GM12872 (cell line): Measurements from ENCODE around the gene ALOX5AP.

Source experiments
- TF ChIP-seq, protein P1 (sequence below): IDR thresholded peaks from 3 replicates; pipeline ENCODE4 v1.5.1; 2011; ENCODE audit warnings: low read depth, mild to moderate bottlenecking, low read length, moderate library complexity; ENCODE audit not compliant: insufficient read depth

The ALOX5AP gene

DNA sequence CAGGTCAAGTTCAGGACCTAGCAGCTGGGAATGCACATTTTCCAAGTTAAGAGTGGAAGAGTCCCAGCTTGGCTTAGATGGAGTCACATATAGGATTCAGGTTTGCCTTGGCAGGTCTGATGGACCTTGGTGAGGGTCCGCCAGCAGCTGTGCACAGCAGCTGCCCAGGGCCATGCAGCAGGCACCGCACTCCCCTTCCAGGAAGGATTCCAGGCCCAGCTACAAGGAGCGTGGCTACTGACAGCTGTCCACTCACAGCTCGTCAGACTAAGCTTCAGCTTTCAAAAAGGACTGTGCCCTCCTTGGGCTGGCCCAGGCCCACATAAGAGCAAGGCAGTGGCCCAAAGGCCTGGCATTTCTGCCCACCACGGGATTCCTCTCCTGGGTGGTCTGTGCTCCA is 68.4 kb downstream of the ALOX5AP start:
- TF ChIP-seq, protein P1, sequence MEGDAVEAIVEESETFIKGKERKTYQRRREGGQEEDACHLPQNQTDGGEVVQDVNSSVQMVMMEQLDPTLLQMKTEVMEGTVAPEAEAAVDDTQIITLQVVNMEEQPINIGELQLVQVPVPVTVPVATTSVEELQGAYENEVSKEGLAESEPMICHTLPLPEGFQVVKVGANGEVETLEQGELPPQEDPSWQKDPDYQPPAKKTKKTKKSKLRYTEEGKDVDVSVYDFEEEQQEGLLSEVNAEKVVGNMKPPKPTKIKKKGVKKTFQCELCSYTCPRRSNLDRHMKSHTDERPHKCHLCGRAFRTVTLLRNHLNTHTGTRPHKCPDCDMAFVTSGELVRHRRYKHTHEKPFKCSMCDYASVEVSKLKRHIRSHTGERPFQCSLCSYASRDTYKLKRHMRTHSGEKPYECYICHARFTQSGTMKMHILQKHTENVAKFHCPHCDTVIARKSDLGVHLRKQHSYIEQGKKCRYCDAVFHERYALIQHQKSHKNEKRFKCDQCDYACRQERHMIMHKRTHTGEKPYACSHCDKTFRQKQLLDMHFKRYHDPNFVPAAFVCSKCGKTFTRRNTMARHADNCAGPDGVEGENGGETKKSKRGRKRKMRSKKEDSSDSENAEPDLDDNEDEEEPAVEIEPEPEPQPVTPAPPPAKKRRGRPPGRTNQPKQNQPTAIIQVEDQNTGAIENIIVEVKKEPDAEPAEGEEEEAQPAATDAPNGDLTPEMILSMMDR = no peak

DNA sequence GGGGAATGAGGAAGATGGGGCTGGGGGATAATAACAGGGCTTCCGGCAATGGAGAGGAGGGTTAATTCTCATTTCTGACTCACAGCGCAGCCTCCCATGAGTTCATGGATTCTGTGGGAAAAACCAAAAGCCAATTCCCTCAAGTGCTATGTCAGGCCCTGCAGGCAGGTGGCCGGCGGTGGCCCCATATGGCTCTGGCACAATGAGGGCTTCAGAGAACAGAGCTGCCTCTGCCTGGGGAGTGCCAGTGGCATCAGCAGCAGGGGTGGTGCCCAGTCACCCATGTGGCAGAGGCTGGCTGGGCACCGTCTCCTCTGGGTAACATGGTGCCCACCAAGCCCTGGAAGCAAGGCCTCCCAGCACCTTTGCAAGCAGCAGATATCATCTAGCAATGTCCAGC is 69.1 kb downstream of the ALOX5AP start:
- TF ChIP-seq, protein P1 = no peak

DNA sequence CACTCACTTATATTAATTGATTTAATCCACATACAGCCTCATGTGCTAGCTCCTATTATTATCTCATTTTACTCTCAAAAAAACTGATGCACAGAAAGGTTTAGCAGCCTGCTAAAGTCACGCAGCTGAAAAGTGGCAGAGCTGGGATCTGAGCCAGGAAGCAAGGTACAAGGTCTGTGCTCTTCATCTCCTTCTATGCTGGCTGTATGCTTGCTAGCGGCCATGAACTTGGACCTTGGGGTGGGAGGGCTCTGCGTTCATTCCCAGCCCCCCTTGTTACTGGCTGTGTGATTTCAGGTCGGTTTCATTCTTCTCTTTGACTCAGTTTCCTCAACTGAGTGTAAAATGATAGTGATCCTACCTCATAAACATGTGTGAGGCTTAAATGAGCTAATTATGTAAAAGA is 69.8 kb downstream of the ALOX5AP start:
- TF ChIP-seq, protein P1 = no peak

DNA sequence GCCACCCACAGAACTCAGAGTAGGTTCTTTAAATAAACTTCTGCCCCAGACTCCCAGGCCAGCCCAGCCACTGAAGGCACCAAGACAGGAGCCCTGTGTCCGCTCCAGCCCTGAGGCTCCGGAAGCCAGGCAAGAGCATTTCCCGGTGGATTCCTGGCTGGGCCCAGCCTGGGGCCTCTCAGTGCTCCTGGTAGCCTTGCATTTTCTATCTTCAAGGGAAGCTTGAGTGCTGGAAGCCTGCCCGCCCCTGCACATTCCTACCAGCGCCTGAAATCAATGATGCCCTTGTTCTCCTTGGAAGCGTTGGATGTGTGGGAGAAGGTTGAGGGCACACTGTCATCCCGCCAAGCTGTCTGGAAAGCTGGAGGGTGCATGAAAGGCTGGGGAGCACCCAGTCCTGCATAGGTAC is 70.3 kb downstream of the ALOX5AP start:
- TF ChIP-seq, protein P1 = no peak

DNA sequence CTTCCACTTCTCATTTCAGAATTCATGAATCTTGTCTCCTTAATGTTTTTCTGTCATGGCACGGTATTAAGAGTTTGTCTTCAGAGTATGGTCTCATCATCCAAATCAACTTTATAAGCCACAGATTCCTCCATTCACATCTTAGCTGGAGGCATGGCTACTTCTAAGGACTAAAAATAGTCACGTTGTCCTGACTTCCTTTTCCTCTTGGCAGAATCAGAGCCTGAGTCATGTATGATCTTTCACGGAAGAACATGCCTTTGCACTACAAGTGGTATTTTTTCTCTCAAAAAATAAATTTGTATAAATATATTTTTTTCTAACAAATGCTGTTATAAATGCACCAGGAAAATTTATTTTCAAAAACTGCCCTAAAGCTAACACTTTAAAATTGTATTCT is 71.4 kb downstream of the ALOX5AP start:
- TF ChIP-seq, protein P1 = no peak

DNA sequence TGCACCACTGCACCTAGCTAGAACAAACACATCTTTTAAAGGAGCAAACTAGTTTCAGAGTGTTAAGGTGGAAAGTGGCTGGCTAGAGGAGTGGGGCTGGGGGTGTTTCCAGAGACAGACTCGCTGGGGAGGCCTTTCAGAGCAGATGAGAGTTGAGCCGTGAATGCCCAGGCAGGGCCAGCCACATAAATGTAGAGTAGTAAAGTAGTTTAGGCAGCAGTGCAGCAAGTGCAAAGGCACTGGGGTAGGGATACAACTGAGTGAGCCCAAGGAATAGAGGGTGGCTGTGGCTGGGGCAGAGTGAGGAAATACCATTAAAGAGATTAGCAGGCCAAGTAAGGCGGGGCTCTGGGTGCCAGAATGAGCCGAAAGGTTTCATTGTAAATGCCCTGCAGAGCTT is 72.0 kb downstream of the ALOX5AP start:
- TF ChIP-seq, protein P1 = no peak

DNA sequence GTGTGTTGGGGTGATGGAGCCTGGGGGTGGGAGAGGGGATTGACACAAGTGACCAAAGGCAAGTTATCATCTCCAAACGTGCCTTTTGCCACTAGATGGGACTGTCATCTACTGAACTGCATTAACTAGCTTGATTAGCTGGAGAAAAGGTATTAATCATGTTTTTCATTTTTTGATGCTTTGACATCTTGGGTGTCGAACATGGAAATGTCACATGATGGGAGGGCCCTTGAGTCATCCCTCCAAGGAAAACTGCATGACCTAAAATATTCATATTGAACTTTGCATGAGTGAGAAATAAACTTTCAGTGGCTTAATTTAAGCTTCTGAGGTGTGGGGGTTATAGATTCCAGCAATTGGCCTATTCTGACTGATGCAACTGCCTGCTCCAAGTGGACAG is 73.3 kb downstream of the ALOX5AP start:
- TF ChIP-seq, protein P1 = no peak

DNA sequence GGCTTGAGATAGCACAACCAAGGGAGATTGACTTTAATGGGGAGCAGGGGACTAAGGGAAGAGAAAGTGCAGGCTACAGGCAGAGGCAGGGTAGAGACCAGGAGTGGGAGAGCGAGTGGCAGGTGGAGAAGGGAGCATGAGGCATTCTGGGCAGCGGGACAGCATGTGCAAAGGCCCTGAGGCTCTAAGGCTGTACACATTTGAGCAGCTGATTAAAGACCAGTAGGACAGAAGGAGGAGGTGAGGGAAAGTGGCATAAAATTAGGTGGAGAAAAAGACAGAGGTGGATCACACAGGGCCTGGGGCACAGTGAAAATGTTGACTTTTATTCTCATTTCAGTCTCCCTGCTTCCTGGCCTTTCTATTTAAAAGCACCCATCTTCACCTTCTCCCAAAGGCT is 74.4 kb downstream of the ALOX5AP start:
- TF ChIP-seq, protein P1 = no peak
